NCI-H1105 (cell line): ENCODE measurements around the gene IGSF6.
"Not testable (repeated sequence)": the region's sequence is repeated elsewhere in the genome, so short reads cannot be mapped to it uniquely, and the experiment has no call there.

ENCODE experiments used
- DNase-seq: peaks from one replicate; lab custom pipeline; 2025; lab: John Stamatoyannopoulos, UW

The IGSF6 gene

DNA sequence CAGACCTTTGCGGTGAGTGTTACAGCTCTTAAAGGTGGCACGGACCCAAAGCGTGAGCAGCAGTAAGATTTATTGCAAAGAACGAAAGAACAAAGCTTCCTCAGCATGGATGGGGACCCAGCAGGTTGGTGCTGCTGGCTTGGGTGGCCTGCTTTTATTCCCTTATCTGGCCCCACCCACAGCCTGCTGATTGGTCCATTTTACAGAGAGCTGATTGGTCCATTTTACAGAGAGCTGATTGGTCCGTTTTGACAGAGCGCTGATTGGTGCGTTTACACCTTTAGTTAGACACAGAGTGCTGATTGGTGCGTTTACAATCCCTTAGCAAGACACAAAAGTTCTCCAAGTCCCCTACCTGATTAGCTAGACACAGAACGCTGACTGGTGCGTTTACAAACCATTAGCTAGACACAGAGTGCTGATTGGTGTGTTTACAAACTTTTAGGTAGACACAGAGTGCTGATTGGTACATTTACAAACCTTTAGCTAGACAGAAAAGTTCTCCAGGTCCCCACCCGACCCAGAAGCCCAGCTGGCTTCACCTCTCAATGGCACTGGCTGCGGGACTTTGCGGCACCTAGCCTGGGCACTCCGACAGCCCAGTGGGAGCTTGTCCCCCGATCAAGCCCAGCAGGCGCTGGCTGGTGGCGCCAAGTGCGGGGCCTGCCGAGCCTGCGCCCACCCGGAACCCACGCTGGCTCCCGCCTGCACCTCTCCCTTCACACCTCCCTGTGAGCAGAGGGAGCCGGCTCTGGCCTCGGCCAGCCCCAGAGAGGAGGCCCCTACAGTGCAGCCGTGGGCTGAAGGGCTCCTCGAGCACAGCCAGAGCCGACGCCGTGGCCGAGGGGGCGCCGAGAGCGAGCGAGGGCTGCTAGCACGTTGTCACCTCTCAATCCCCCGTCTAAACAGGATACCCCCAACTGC lies 22.5 kb downstream of the IGSF6 start:
- DNase-seq = not testable (repeated sequence)

DNA sequence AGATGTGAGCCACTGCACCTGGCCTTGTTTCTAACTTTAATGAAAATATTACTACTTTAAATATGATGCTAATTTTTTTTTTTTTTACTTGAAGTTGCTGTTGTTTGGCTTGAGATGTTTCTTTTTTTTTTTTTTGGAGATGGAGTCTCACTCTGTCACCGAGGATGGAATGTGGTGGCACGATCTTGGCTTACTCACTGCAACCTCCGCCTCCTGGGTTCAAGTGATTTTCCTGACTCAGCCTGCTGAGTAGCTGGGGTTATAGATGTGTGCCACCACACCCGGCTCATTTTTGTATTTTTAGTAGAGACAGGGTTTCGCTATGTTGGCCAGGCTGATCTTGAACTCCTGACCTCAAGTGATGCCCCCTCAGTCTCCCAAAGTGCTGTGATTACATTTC lies 23.6 kb downstream of the IGSF6 start:
- no peak for DNase-seq

- no peak for DNase-seq
These were observed 24.2 kb downstream of the IGSF6 start for GRCh38 chr16:21628121-21628726.

DNA sequence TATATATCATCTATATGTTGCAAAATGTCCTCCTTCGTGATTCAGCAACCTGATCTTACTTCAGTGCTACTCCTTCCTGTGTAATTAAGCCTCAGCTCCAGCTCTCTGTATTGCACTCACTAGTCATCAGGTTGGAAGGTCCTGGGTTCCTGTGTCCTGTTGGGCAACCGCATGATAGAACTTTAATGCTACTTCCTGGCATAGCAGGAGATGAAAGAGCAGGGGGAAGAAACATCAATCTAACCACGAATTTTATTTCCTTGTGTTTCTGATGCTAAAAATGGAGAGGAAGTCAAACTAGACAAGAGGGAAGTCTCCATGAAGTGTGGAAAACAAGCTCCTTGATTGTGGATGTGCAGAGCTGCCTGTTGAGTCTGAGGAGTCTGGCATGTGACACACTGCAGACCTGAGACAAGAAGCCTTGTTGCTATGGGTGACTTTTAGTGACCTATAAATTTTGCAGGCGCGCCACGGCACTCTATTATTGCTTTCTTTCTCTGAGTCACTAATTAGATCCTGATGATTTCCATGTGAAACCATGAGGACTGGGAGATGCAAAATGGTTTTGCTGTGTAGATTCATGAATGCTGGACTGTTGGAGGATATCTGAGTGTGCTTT lies 25.6 kb downstream of the IGSF6 start:
- no peak for DNase-seq

DNA sequence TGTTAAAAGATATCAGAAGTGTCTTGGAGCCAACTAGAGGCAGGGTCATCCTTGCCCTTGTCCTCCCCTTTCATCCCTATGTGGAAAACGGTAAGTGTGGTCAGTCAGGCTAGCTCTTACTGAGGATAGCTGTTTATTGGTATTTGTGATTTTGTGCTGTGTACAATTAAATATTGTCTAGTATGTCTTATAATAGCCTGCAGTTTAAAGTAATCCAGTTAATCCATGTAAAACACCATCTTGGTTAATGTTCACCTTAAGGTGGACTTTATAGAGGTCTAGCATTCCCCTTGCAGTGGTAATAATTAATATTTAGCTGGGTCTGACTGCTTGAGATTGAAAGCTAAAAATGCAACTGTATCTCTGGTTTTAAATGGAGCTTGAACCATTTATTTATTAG lies 27.4 kb downstream of the IGSF6 start:
- no peak for DNase-seq

DNA sequence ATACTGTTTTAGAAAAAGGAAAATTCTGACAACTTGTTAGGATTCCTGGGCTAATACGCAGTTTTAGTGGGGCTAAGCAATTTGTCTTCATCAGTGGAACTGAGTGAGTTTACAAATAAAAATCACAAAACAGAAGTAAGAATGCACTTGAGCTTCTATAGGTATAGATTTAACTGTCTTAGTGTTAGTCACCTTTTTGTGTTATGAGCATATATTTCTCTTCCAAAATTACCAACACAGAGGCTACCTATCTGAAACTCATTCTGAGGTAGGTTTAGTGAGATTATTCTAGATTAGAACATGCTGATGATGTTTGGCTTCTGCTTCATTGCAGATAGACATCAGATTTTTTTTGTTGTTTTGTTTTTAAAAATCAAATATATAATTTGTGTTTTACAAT lies 29.9 kb downstream of the IGSF6 start:
- DNase-seq = no peak

DNA sequence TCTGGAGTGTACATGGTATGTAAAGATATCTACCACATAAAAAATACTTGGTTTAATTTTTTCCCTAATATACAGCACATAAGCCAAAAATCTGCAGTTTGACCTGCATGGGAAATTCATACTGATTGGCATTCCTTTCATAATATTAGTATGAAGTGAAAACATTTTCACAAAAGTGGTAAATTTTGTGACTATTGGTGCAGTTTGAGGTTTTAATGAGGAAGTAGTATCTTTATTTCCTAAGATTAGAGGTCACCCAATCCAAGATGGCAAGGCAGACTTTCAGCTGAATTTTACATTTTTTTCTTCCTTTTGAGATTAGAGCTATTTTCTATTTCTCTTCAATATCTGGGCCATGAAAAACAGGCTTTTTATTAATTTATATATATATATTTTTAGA lies 31.8 kb downstream of the IGSF6 start:
- no peak for DNase-seq

- DNase-seq = no peak
These were observed 32.5 kb downstream of the IGSF6 start for GRCh38 chr16:21619765-21620425.

GRCh38 chr16:21618281-21618680 lies 34.1 kb downstream of the IGSF6 start:
- DNase-seq = no peak

GRCh38 chr16:21617607-21618006 lies 34.8 kb downstream of the IGSF6 start:
- DNase-seq = no peak

GRCh38 chr16:21614896-21615295 lies 37.5 kb downstream of the IGSF6 start:
- no peak for DNase-seq

- no peak for DNase-seq
These were observed 38.6 kb downstream of the IGSF6 start for GRCh38 chr16:21613781-21614180.

GRCh38 chr16:21613361-21613760 lies 39.0 kb downstream of the IGSF6 start:
- no peak for DNase-seq

DNA sequence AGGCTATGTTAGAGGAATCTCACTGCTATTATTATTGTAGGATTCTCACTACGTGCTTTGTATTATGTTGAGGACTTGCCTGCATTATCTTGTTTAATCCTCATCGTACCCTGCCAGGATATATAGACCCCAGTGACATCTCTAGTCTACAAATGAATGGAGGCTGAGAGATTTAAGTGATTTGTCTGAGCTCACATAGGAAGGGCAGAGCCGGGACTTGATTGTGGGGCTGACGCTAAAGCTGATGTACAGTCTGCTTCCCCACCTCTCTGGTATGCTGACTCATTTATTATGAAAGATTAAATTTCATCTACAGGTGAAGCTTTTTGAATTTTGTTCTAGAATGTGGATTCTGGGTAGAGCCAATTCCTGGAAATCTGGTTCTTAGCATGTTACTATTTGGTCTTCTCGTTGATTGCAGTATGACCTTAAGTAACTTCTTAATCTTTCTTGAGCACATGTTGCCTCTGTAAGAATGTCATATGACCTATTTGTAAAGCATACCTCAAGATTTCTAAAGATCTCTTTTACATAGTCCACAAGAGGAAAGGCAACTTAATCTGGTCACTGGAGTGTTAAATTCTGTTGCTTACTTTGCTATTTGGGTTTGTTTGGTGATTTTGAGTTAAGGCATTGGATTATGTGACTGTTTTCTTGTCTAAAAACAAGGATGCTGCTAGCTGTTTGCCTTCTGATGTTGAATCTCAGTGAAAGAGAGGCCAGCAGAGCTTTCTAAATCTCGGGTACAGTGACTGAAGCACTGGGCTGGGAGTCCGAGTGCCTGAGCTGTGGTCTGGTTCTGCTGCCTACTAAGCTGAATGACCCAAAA lies 40.6 kb downstream of the IGSF6 start:
- no peak for DNase-seq

DNA sequence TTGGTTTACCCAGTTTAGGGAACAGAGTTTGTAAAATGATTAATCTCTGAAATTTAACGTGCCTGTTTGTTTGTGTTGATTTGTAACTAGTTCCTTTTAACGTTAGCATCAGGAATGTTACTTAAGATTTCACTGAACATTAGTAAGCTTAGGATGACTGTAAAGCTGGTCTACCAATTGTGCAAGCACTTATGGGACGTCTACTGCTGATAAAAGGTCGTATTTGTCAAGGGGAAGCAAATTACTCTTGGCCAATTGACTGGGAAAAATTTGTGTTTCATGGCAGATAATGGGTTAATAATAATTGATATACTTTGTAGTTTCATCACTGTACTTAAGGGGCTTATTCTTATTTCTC lies 41.2 kb downstream of the IGSF6 start:
- DNase-seq = no peak

GRCh38 chr16:21610766-21611165 lies 41.6 kb downstream of the IGSF6 start:
- DNase-seq = no peak

GRCh38 chr16:21610006-21610544 lies 42.3 kb downstream of the IGSF6 start:
- no peak for DNase-seq

GRCh38 chr16:21608639-21609328 lies 43.6 kb downstream of the IGSF6 start:
- DNase-seq = no peak

DNA sequence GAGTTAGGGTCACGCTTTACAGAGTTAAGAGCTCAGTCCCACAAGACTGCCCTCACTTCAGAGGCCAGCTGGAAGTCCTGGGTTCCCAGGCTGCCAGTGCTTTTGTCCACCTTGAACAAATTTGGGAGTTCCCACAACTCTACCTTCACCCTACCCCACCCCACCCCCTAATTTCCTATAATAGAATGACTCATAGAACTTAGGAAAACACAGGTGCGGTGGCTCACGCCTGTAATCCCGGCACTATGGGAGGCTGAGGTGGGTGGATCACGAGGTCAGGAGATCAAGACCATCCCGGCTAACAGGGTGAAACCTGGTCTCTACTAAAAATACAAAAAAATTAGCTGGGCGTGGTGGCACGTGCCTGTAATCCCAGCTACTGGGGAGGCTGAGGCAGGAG lies 46.6 kb downstream of the IGSF6 start:
- DNase-seq = not testable (repeated sequence)

GRCh38 chr16:21603928-21604327 lies 48.5 kb downstream of the IGSF6 start:
- no peak for DNase-seq

- no peak for DNase-seq
These were observed 49.6 kb downstream of the IGSF6 start for GRCh38 chr16:21602785-21603184.
